Activated naive CD8-positive, alpha-beta T cell treated with anti-CD3 and anti-CD28 coated beads, Interleukin-2, amount 50 U/mL, for 16 hours (primary cell): ENCODE data around the gene PARD3B.

Experiments
- DNase-seq: peaks from one replicate; pipeline ENCODE4 v3.0.0-alpha.2; 2020; ENCODE audit warnings: low read depth, low spot score

Gene PARD3B

GRCh38 chr2:205561441-205561840 is 1016.2 kb downstream of the PARD3B start:
- no peak for DNase-seq

DNA sequence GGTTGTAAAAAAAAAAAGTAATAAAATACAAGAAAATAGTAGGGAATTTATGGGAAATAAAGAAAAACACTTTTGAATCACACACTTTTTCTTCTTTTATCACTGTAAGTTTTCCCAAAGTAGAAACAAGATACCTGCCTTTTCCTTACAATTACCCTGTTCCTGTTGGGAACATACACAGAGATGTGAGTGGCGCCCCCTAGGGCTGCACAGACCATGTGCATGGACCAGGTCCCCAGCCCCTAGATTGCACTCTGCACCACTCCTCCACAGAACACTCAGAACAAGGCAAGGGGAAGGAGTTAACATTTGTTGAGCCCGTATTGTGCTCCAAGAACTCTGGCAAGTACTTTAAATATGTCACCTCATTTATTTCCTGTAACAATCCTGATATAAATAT is 1018.4 kb downstream of the PARD3B start:
- no peak for DNase-seq

- no peak for DNase-seq
Observed at GRCh38 chr2:205564346-205565141, 1019.3 kb downstream of the PARD3B start.

DNA sequence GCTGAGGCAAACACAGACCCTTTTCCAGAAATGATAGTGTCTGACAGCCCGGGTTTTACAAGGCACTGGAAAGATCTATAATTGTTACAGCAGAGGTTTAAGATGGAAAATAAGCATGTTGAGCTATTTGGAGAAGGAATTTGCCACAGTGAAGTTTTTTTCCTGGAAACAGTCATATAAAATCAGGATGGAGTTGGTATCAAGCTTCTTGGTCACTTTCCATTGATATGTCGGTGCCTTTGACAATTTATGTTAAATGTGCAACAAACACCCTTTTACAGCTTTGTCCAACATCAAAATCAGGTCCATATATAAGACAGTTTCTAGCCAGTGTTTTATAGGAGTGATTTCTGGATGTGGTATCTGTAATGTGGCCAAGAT is 1019.9 kb downstream of the PARD3B start:
- no peak for DNase-seq

GRCh38 chr2:205566606-205567168 is 1021.4 kb downstream of the PARD3B start:
- no peak for DNase-seq

DNA sequence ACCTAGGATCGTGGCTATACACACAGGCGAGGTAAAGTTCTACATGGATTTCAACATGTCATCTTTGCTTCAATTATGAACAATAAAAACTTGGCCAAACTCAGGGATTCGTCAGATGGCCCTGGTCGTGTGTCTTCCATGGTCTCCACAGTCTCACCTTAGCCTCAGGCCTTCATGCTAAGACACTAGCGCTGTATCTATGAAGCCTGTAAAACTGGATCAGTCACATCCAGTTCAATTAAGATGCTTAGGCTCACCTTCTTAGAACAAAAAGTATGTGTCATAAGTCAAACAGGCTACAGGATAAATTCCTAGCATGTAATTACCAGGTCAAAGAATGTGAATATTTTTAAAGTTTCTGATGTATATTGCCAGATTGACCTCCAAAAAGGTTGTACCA is 1023.3 kb downstream of the PARD3B start:
- no peak for DNase-seq

- DNase-seq, result no peak
Observed at GRCh38 chr2:205570648-205571047, 1025.4 kb downstream of the PARD3B start.

GRCh38 chr2:205571360-205571959 is 1026.2 kb downstream of the PARD3B start:
- no peak for DNase-seq

- DNase-seq, result no peak
Observed at GRCh38 chr2:205574001-205574400, 1028.7 kb downstream of the PARD3B start.

GRCh38 chr2:205579335-205579734 is 1034.1 kb downstream of the PARD3B start:
- no peak for DNase-seq

DNA sequence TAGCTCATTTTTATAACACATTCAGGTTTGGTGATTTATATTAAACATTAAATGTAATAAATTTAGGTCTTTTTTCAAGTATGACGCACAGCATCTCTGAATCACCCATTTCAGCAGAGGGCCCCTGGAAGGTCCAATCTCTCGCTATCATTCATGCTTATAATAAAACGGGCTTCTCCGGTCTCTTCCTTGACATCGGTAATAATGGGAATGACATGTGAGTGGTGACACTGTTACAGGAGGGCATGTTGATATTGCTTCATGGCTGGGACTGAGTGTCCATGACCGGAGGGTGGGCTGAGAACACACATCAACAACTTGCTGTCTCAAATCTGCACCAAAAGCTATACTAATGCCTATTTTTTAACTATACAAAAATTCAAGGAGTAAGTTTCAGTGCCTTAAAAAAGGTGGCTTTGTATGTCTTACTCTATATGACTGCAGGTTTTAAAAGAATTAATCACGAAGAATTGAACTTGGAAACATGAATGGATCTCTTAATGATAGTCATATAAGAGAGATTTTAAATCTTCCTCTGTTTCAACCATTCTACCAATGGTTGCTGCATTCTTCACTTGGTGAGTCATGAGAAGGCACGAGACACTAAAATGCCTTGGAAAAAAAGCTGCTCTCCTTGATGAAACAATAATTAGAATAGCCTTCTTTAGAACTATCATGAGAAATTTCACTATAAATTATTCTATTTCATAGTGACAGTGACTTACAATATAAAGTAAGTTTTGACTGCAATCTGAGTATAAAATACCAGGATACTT is 1035.1 kb downstream of the PARD3B start:
- no peak for DNase-seq

GRCh38 chr2:205582366-205582765 is 1037.1 kb downstream of the PARD3B start:
- no peak for DNase-seq

DNA sequence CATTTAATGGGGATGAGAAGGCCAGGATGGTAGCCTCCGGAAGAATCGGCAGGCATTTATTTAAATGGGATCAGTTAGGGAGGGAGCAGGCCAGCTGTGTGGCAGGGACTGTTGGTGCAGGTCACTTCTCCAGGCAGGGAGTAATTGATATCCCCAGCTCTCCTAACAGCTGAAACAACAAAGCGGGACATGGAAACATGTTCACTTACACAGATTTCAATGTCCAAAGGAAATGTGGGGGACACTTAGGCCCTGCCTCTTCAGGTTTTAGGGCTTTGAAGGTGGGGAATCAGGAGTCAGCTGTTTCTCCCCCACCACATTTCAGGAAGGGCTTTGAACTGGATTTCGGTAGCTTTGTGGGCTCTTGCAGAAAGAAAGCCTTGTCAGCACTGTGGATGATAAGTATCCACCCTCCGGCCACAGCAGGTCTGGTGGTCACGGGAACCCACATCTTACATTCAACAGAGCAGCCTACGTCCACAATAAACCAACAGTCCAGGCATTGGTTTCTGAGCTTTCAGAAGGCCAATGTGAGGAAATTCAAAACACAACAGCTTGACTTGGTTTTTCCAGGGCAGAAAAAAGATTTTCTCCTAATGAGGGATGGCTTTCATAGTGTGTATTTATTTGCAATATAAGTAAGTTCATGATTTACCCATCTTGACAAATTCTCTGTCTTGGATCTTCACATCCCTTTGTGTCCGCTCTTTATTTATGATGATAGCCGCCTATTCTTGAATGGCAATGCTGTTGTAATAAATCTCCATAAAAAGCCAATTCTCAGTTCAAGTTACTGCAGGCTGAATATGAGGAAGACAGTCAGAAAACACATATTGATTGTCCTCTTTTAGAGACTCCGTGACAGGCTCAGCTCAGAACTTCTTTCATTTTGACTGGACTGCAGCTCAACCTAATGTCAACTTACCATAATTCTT is 1040.4 kb downstream of the PARD3B start:
- no peak for DNase-seq

GRCh38 chr2:205586626-205587025 is 1041.4 kb downstream of the PARD3B start:
- no peak for DNase-seq

DNA sequence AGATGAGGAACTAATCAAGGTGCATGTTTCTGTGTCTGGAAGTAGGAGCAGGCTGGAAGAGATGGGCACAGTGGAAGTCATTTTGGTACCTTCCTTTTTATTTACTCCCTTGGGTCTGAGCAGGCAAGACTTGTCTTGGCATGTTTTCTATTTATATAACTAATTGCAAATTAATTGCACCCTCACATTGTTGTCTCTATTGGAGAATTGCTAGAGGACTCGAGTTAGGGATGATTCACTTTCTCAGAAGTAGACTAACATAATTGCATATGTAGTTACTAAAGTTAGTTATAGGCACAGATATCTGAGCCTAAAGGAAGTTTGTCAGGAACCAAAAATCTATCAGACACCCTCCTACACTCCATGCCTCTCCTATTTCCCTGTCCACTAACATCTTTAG is 1044.2 kb downstream of the PARD3B start:
- no peak for DNase-seq

- no peak for DNase-seq
Observed at GRCh38 chr2:205590759-205591158, 1045.5 kb downstream of the PARD3B start.

- no peak for DNase-seq
Observed at GRCh38 chr2:205593891-205594290, 1048.6 kb downstream of the PARD3B start.

GRCh38 chr2:205596581-205596980 is 1051.3 kb downstream of the PARD3B start:
- no peak for DNase-seq

DNA sequence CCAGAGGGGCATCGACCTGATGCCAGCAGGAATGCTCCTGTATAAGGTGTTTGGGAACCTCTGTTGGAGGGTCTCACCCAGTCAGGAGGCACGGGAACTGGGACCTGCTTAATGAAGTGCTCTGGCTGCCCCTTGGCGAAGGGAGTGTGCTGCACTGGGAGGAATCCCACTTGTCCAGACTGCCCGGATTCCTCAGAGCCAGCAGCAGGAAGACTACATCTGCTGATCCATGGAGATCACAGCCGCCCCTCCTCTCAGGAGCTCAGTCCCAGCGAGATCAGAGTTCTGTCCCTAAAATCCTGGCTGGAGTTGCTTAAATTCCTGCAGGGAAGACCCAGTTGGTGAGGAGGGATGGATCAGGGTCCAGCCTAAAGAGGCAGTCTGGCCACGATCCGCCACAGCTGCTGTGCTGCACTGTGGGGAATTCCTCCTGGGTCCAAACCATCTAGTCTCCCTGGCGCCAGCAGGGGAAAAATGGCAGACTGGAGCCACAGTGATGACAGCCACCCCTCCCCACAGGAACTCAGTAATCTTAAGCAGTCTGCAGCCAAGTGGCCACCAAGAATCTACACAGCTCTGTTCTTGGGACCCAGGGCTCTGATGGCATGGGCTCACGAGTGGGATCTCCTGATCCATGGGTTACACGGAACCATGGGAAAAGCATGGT is 1060.5 kb downstream of the PARD3B start:
- DNase-seq, result no peak

GRCh38 chr2:205607146-205607545 is 1061.9 kb downstream of the PARD3B start:
- DNase-seq, result no peak

GRCh38 chr2:205609113-205609512 is 1063.8 kb downstream of the PARD3B start:
- DNase-seq, result no peak
